Endodermal cell (in vitro differentiated cells): ENCODE results near the gene PPIB. TPM values are rescaled to one million over a fixed set of nuclear protein-coding genes. Genes with fewer than 3 reads are reported as not detected.

Source experiments
- DNase-seq: peaks from one replicate; pipeline ENCODE4 v3.0.0-alpha.2; 2017
- H3K27ac ChIP-seq: 2 replicates; pipeline ENCODE4 v1.5.1; 2013; ENCODE audit warnings: mild to moderate bottlenecking, low read depth, low read length, moderate library complexity
- H3K27me3 ChIP-seq: 2 replicates; pipeline ENCODE4 v1.6.1; 2013; ENCODE audit warnings: mild to moderate bottlenecking, low read length, moderate library complexity; ENCODE audit not compliant: insufficient read depth, control insufficient read depth, poor library complexity, severe bottlenecking
- H3K36me3 ChIP-seq: 2 replicates; pipeline ENCODE4 v1.7.0; 2013; ENCODE audit warnings: mild to moderate bottlenecking, low read length, moderate library complexity; ENCODE audit not compliant: control insufficient read depth, insufficient read depth
- H3K4me1 ChIP-seq: one replicate; pipeline ENCODE4 v1.7.0; 2013; ENCODE audit warnings: low read length; ENCODE audit not compliant: control insufficient read depth, insufficient read depth
- H3K4me3 ChIP-seq: 2 replicates; pipeline ENCODE4 v1.5.1; 2013; ENCODE audit warnings: mild to moderate bottlenecking, low read length, moderate library complexity
- H3K9ac ChIP-seq: 2 replicates; pipeline ENCODE4 v1.6.1; 2013; ENCODE audit warnings: mild to moderate bottlenecking, low read length, moderate library complexity; ENCODE audit not compliant: poor library complexity, severe bottlenecking; ENCODE audit errors: extremely low read depth
- H3K9me3 ChIP-seq: 2 replicates; pipeline ENCODE4 v1.6.1; 2013; ENCODE audit warnings: mild to moderate bottlenecking, low read length, moderate library complexity; ENCODE audit not compliant: control insufficient read depth
- H3K27ac Mint-ChIP-seq: 2 replicates; pipeline ENCODE4 v1.8.0; 2020; ENCODE audit warnings: mixed read lengths
- H3K27me3 Mint-ChIP-seq: 2 replicates; pipeline ENCODE4 v1.8.0; 2021; ENCODE audit warnings: mild to moderate bottlenecking, mixed read lengths; ENCODE audit not compliant: insufficient read depth
- H3K36me3 Mint-ChIP-seq: 2 replicates; pipeline ENCODE4 v1.8.0; 2020; ENCODE audit warnings: low read depth, mixed read lengths
- H3K4me1 Mint-ChIP-seq: 2 replicates; pipeline ENCODE4 v1.8.0; 2020; ENCODE audit warnings: mixed read lengths
- H3K4me3 Mint-ChIP-seq: 2 replicates; pipeline ENCODE4 v1.8.0; 2020; ENCODE audit warnings: mild to moderate bottlenecking, moderate library complexity, mixed read lengths
- H3K9me3 Mint-ChIP-seq: 2 replicates; pipeline ENCODE4 v1.8.0; 2020; ENCODE audit warnings: mild to moderate bottlenecking, mixed read lengths
- WGBS, 2 experiments: methylation state at CpG; one replicate each; pipeline versions ENCODE4 v1.1.5 to v1.1.7; 2013; ENCODE audit warnings: missing lambda C conversion rate in 2 of 2, mixed read lengths in 1 of 2; ENCODE audit not compliant: insufficient coverage in 1 of 2, insufficient read length in 1 of 2; 5-methylcytosine and 5-hydroxymethylcytosine counted together
- total RNA-seq, 2 donors: library from RNA; stranded (reverse); fragmentation: NEBNext Ultra II Directional in 1 of 2; extraction: Animal tissue kit (Norgen Biotek cat#: 25700) in 1 of 2; gene quantifications; 2 replicates in 1 of 2; 3 replicates in 1 of 2; pipeline ENCODE4 v1.2.1, GENCODE V29; 2021
- TF ChIP-seq, protein P1 (sequence below): fragments of 200-600 bp; sonication (generic); conservative IDR thresholded peaks from 2 replicates; pipeline ENCODE4 v1.5.0; 2021; ENCODE audit warnings: antibody characterized with exemption, mild to moderate bottlenecking

The PPIB gene
- total RNA-seq, 2 donors from 2014 or later, result 551 to 652 TPM

- TF ChIP-seq, protein P1, sequence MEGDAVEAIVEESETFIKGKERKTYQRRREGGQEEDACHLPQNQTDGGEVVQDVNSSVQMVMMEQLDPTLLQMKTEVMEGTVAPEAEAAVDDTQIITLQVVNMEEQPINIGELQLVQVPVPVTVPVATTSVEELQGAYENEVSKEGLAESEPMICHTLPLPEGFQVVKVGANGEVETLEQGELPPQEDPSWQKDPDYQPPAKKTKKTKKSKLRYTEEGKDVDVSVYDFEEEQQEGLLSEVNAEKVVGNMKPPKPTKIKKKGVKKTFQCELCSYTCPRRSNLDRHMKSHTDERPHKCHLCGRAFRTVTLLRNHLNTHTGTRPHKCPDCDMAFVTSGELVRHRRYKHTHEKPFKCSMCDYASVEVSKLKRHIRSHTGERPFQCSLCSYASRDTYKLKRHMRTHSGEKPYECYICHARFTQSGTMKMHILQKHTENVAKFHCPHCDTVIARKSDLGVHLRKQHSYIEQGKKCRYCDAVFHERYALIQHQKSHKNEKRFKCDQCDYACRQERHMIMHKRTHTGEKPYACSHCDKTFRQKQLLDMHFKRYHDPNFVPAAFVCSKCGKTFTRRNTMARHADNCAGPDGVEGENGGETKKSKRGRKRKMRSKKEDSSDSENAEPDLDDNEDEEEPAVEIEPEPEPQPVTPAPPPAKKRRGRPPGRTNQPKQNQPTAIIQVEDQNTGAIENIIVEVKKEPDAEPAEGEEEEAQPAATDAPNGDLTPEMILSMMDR, result peak; percentile 67
- DNase-seq, result peak; percentile 68
Observed at GRCh38 chr15:64143276-64143675, 19.5 kb downstream of the PPIB start.

GRCh38 chr15:64141798-64142512, 20.9 kb downstream of the PPIB start:
- TF ChIP-seq, protein P1, result no peak
- Histone ChIP-seq H3K27me3 (no peaks in the 10 kb centered on the region), H3K4me1 (peaks cover under 1% of the 10 kb centered on the region), H3K27ac (no peak overlapping the region), H3K9ac (no peak overlapping the region), H3K4me3 (no peak overlapping the region), H3K9me3 (no peaks in the 10 kb centered on the region), H3K36me3 (peaks cover 4% of the 10 kb centered on the region)
- Mint-ChIP-seq H3K4me1 (peaks cover 23% of the 10 kb centered on the region), H3K27ac (peak overlapping the region; percentile 30), H3K36me3 (peaks cover 13% of the 10 kb centered on the region), H3K9me3 (no peaks in the 10 kb centered on the region), H3K4me3 (no peak overlapping the region), H3K27me3 (no peaks in the 10 kb centered on the region)
- DNase-seq, result peak; percentile 26
- 93 to 98% methylated on average over 8 of the region's 8 CpGs for WGBS, 2 experiments

More at GRCh38 chr15:64143276-64143675, 19.5 kb downstream of the PPIB start:
- Mint-ChIP-seq H3K9me3 (no peaks in the 10 kb centered on the region), H3K36me3 (peaks cover 7% of the 10 kb centered on the region), H3K27me3 (no peaks in the 10 kb centered on the region), H3K27ac (no peak overlapping the region), H3K4me3 (no peak overlapping the region), H3K4me1 (peaks cover 23% of the 10 kb centered on the region)
- no peak overlapping the region for H3K27ac ChIP-seq
- no peak overlapping the region for H3K4me3 ChIP-seq
- no peaks in the 10 kb centered on the region for H3K9me3 ChIP-seq
- H3K27me3 ChIP-seq, result no peaks in the 10 kb centered on the region
- H3K36me3 ChIP-seq, result peaks cover 4% of the 10 kb centered on the region
- H3K4me1 ChIP-seq, result peaks cover 6% of the 10 kb centered on the region
- WGBS, 2 experiments, result 76 to 82% methylated on average over 6 of the region's 6 CpGs
- no peak overlapping the region for H3K9ac ChIP-seq

DNA sequence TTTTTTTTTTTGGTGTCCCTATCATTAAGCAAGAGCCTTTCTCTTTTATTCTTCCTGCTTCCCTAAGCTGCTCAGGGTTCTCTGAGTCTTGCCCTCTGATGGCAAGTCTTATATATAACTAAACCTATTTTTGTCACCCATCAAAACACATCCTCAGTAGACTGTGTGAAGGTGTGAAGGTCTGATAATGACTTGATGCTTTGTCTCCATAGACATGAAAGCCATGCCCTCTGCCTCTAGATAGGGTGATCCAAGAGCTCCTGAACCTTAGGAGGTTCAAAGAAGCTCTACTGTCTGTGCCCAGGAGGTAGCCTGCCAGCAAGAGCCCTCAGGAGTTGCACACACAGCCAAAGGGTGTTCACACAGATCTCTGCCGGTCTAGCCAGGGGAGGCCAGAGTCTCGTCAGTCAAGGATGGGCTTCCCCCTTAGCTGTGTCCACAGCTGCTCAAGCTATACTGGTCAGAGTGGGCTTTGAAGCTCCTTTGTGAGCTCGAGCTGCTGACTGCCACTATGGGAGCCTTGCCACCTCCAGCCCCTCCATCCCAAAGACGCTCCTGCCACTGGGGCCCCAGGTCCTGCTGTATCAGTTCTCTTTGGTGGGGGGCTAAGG, 24.4 kb downstream of the PPIB start:
- Mint-ChIP-seq H3K9me3 (no peaks in the 10 kb centered on the region), H3K27me3 (no peaks in the 10 kb centered on the region), H3K36me3 (peaks cover 33% of the 10 kb centered on the region), H3K4me1 (peaks cover 13% of the 10 kb centered on the region), H3K4me3 (no peak overlapping the region), H3K27ac (no peak overlapping the region)
- no peaks in the 10 kb centered on the region for H3K4me1 ChIP-seq
- TF ChIP-seq, protein P1, result no peak
- 97 to 100% methylated on average over 2 to 4 of the region's 4 CpGs for WGBS, 2 experiments
- H3K4me3 ChIP-seq, result no peak overlapping the region
- peaks cover 16% of the 10 kb centered on the region for H3K36me3 ChIP-seq
- H3K9me3 ChIP-seq, result no peaks in the 10 kb centered on the region
- no peak overlapping the region for H3K9ac ChIP-seq
- H3K27ac ChIP-seq, result no peak overlapping the region
- peak; percentile 35 for DNase-seq
- H3K27me3 ChIP-seq, result no peaks in the 10 kb centered on the region
